Thyroid gland (tissue), 4 donors: ENCODE measurements around the gene EMP1. TPM values are rescaled to one million over a fixed set of nuclear protein-coding genes. Genes with fewer than 3 reads are reported as not detected.

Experiments
- DNase-seq, 2 donors: peaks; one replicate each; pipeline ENCODE4 v3.0.0-alpha.2; 2019
- H3K27ac ChIP-seq, 3 donors: fragments of 200-600 bp; sonication (generic); 1 replicate in 2 of 3; 2 replicates in 1 of 3; pipeline ENCODE4 v1.5.1; 2016 to 2019; ENCODE audit warnings: mild to moderate bottlenecking in 1 of 3, moderate library complexity in 1 of 3
- H3K27me3 ChIP-seq: fragments of 200-600 bp; sonication (generic); one replicate; pipeline ENCODE4 v1.5.1; 2019
- H3K36me3 ChIP-seq, 2 donors: fragments of 200-600 bp; sonication (generic); one replicate each; pipeline ENCODE4 v1.5.1; 2016 to 2019
- H3K4me1 ChIP-seq, 2 donors: fragments of 200-600 bp; sonication (generic); one replicate each; pipeline ENCODE4 v1.5.1; 2017 to 2019
- H3K4me3 ChIP-seq, 3 donors: fragments of 200-600 bp; sonication (generic); replicated peaks in 1 of 3; 1 replicate in 2 of 3; 2 replicates in 1 of 3; pipeline ENCODE4 v1.5.1; 2016; ENCODE audit warnings: mild to moderate bottlenecking in 1 of 3
- H3K9me3 ChIP-seq: fragments of 200-600 bp; sonication (generic); one replicate; pipeline ENCODE4 v1.5.1; 2017
- POLR2A ChIP-seq, 2 donors: fragments of 450-650 bp; IDR thresholded peaks; one replicate each; pipeline ENCODE4 v1.6.1; 2017; ENCODE audit warnings: antibody characterized with exemption in 2 of 2, mild to moderate bottlenecking in 2 of 2, moderate library complexity in 1 of 2
- WGBS, 2 donors: methylation state at CpG; one replicate each; pipeline ENCODE4 v1.1.5; 2017; 5-methylcytosine and 5-hydroxymethylcytosine counted together
- intact Hi-C: fragments of 100-400 bp; cut with DNase I; formaldehyde crosslinking; loops from one replicate; pipeline ENCODE4 v1.15.1; 2023
- total RNA-seq, 4 donors: library from RNA; depleted of rRNA; stranded (reverse); fragments of >200 nt; gene quantifications; one replicate each; pipeline ENCODE4 v1.2.3, GENCODE V29; 2016
- TF ChIP-seq, protein P1 (sequence below), 6 experiments: fragments of 200-600 bp in 3 of 6; fragments of 450-650 bp in 3 of 6; sonication (generic) in 3 of 6; IDR thresholded peaks; one replicate each; pipeline ENCODE4 v1.5.1; 2016 to 2019; ENCODE audit warnings: antibody characterized with exemption in 6 of 6, mild to moderate bottlenecking in 2 of 6, inconsistent platforms in 1 of 6, moderate library complexity in 1 of 6

EMP1 gene
- total RNA-seq, 4 donors from 2014 or later: 459 to 634 (median 503) TPM

GRCh38 chr12:13210236-13211190, 14.0 kb downstream of the EMP1 start:
- DNase-seq: no peak
- intact Hi-C loops: loop anchor here (5.0 kb wide), 2 partner anchors 113 to 188 kb away; no protein-coding TSS in a partner anchor
- H3K4me1 ChIP-seq: peaks cover 51 to 65% of the 10 kb centered on the region in 2 donors
- H3K27me3 ChIP-seq: no peaks in the 10 kb centered on the region
- H3K9me3 ChIP-seq: no peaks in the 10 kb centered on the region
- H3K4me3 ChIP-seq: no peak overlapping the region
- WGBS, 2 donors: 74 to 83% methylated on average over 4 of the region's 4 CpGs
- TF ChIP-seq, protein P1, sequence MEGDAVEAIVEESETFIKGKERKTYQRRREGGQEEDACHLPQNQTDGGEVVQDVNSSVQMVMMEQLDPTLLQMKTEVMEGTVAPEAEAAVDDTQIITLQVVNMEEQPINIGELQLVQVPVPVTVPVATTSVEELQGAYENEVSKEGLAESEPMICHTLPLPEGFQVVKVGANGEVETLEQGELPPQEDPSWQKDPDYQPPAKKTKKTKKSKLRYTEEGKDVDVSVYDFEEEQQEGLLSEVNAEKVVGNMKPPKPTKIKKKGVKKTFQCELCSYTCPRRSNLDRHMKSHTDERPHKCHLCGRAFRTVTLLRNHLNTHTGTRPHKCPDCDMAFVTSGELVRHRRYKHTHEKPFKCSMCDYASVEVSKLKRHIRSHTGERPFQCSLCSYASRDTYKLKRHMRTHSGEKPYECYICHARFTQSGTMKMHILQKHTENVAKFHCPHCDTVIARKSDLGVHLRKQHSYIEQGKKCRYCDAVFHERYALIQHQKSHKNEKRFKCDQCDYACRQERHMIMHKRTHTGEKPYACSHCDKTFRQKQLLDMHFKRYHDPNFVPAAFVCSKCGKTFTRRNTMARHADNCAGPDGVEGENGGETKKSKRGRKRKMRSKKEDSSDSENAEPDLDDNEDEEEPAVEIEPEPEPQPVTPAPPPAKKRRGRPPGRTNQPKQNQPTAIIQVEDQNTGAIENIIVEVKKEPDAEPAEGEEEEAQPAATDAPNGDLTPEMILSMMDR (IDR thresholded peaks at IDR 0.05): no peak
- TF ChIP-seq POLR2A (IDR thresholded peaks at IDR 0.05): no peak
- H3K36me3 ChIP-seq: peaks cover 34 to 40% of the 10 kb centered on the region in 2 donors
- peak overlapping the region; percentile 14 to 73 (median 53) for H3K27ac ChIP-seq

- DNase-seq: no peak
- H3K27ac ChIP-seq: peak overlapping the region in 2 of 3 donors; percentile 53 to 73
- H3K4me1 ChIP-seq: peaks cover 43 to 57% of the 10 kb centered on the region in 2 donors
- 68 to 74% methylated on average over 7 of the region's 7 CpGs for whole genome bisulfite sequencing, 2 donors
- peaks cover 42 to 48% of the 10 kb centered on the region in 2 donors for H3K36me3 ChIP-seq
- no peaks in the 10 kb centered on the region for H3K27me3 ChIP-seq
- H3K9me3 ChIP-seq: no peaks in the 10 kb centered on the region
- no peak for TF ChIP-seq POLR2A (IDR thresholded peaks at IDR 0.05)
- TF ChIP-seq, protein P1 (IDR thresholded peaks at IDR 0.05): no peak
- intact Hi-C loops: loop anchor here (5.0 kb wide), 2 partner anchors 114 to 189 kb away; no protein-coding TSS in a partner anchor
- H3K4me3 ChIP-seq: no peak overlapping the region
These were observed 14.8 kb downstream of the EMP1 start for GRCh38 chr12:13211191-13211858.

DNA sequence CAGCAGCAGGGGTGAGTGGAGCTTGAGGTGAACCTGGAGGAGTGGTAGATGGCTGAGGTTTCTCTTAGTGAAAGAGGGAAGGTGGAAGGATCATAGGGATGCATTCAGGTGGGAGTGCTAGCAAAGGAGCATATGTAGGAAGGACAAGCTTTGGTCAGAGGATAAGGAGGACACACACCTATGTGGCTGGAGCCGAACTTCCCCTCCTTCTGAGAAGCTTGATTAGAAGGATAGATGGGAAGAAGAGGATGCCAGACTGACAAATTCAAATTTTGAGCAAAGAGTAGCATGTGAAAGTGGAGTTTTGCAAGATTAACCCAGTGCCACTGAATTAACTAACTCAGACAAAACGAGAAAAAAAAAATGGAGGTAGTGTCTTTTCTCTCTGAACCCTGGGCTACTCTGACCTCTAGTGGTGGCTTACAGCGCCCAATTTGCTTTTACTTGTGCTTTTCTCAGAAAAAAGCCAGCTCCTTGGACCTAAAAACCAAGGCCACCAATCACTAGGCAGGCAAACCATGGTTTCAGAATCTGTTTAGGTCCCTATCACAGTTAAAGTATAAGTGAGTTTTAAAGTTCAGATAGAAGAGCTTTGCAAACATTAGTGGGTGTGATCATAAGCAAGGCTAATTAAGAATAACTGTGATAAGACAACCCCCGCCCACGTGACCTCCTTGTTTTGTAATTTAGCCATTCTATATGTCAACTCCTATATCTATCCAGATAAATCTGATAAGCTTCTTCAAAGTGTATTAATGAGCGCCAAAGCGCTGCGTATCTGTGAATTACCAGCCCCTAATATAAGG, 15.5 kb downstream of the EMP1 start:
- H3K9me3 ChIP-seq: no peaks in the 10 kb centered on the region
- WGBS, 2 donors: 59 to 62% methylated on average over 8 of the region's 8 CpGs
- intact Hi-C loops: loop anchor here (5.0 kb wide), 2 partner anchors 115 to 190 kb away; no protein-coding TSS in a partner anchor
- TF ChIP-seq POLR2A (IDR thresholded peaks at IDR 0.05): no peak
- TF ChIP-seq, protein P1 (IDR thresholded peaks at IDR 0.05): peak; percentile 40 to 86 (median 67)
- H3K27me3 ChIP-seq: no peaks in the 10 kb centered on the region
- H3K36me3 ChIP-seq: peaks cover 48 to 56% of the 10 kb centered on the region in 2 donors
- peak overlapping the region in 2 of 3 donors; percentile 20 to 73 for H3K27ac ChIP-seq
- no peak overlapping the region for H3K4me3 ChIP-seq
- peak; percentile 68 to 73 for DNase-seq
- peaks cover 40 to 49% of the 10 kb centered on the region in 2 donors for H3K4me1 ChIP-seq

DNA sequence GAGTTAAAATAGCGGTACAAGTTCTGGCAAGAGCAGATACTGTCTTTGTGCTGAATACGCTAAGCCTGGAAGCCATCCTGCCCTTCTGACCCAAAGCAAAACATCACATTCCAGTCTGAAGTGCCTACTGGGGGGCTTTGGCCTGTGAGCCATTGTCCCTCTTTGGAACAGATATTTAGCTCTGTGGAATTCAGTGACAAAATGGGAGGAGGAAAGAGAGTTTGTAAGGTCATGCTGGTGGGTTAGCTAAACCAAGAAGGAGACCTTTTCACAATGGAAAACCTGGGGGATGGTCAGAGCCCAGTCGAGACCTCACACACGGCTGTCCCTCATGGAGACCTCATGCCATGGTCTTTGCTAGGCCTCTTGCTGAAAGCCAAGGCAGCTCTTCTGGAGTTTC, 18.5 kb downstream of the EMP1 start:
- intact Hi-C loops: no loop called here
- DNase-seq: no peak
- Histone ChIP-seq H3K27me3 (no peaks in the 10 kb centered on the region), H3K27ac (no peak overlapping the region), H3K9me3 (no peaks in the 10 kb centered on the region), H3K36me3 (peaks cover 62 to 70% of the 10 kb centered on the region in 2 donors), H3K4me3 (no peak overlapping the region), H3K4me1 (peaks cover 18 to 19% of the 10 kb centered on the region in 2 donors)
- WGBS, 2 donors: 83 to 90% methylated on average over 4 of the region's 4 CpGs
- TF ChIP-seq, protein P1 (IDR thresholded peaks at IDR 0.05): no peak
- TF ChIP-seq POLR2A (IDR thresholded peaks at IDR 0.05): no peak
